ENCODE measurements around the gene ASIC4. TPM values are rescaled to one million over a fixed set of nuclear protein-coding genes. Genes with fewer than 3 reads are reported as not detected.

Gene ASIC4
- polyA plus RNA-seq, 1 experiment: 0.09 TPM

DNA sequence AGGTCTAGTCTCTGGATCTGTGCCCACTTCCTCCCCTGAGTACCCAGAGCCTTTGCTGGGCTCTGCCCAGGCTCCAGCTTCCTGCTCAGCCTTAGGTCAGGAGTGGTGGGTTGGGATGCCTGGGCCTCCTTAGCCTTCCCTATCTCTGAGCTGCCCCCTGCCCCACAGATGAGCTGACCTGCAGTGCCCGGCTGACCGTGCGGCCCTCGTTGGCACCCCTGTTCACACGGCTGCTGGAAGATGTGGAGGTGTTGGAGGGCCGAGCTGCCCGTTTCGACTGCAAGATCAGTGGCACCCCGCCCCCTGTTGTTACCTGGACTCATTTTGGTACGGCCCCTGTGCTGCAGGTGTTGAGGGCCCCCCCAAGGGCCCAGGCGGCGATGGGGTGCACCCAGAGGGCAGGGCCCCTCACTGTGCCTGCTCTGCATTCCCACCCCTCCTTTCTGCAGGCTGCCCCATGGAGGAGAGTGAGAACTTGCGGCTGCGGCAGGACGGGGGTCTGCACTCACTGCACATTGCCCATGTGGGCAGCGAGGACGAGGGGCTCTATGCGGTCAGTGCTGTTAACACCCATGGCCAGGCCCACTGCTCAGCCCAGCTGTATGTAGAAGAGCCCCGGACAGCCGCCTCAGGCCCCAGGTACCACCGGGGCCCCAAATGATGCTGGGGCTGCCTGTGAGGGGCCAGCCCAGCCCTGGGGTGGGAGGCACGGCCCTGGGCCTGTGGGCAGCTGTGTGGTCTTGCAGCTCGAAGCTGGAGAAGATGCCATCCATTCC, 45.7 kb upstream of the ASIC4 start:
- TF ChIP-seq CTCF (IDR thresholded peaks at IDR 0.05; ENCODE audit: insufficient read depth, low read depth, low read length): no peak
- Histone ChIP-seq H3K36me3 (ENCODE audit: control insufficient read depth, insufficient read depth, low read length) (peaks cover 53% of the 10 kb centered on the region), H3K27me3 (ENCODE audit: control insufficient read depth, insufficient read depth, low read length) (no peaks in the 10 kb centered on the region), H3K4me3 (ENCODE audit: low read depth, low read length) (no peak overlapping the region)
- DNase-seq (ENCODE audit: low read depth): no peak
- POLR2A ChIA-PET: interaction anchor here (0.6 kb wide), 1 partner anchor 30 kb away, joined by 4 read pairs; the partner anchor contains the start of gene GMPPA
- CTCF ChIA-PET: interaction anchor here (0.6 to 3.0 kb wide), 9 partner anchors 9 to 1788 kb away, joined by 3 to 17 read pairs (median 6); partner anchors contain the start of gene GMPPA

DNA sequence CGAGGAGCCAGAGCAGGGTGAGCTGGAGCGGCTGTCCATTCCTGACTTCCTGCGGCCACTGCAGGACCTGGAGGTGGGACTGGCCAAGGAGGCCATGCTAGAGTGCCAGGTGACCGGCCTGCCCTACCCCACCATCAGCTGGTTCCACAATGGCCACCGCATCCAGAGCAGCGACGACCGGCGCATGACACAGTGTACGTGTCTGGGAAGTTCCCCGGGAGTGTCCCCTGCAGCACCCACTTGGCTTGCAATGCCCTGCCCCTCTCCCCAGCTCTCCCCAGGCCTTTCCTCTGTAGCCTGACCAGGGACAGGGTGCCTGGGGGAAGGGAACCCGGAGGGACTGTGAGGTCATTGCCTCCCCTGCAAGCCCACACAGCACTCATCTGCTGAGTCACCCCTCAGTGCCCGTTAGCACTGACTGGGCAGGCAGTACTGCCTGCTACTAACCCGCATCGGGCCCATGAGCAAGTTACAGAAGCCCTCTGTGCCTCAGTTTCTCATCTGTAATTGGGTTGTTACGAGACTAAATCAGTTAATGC, 45.0 kb upstream of the ASIC4 start:
- Histone ChIP-seq H3K27me3 (ENCODE audit: control insufficient read depth, insufficient read depth, low read length) (no peaks in the 10 kb centered on the region), H3K4me3 (ENCODE audit: low read depth, low read length) (no peak overlapping the region), H3K36me3 (ENCODE audit: control insufficient read depth, insufficient read depth, low read length) (peaks cover 52% of the 10 kb centered on the region)
- POLR2A ChIA-PET: interaction anchor here (0.6 kb wide), 1 partner anchor 29 kb away, joined by 4 read pairs; the partner anchor contains the start of gene GMPPA
- TF ChIP-seq CTCF (IDR thresholded peaks at IDR 0.05; ENCODE audit: insufficient read depth, low read depth, low read length): no peak
- CTCF ChIA-PET: interaction anchor here (1.0 to 3.0 kb wide), 4 partner anchors 10 to 67 kb away, joined by 3 to 17 read pairs (median 4); a partner anchor contains a TSS
- no peak for DNase-seq (ENCODE audit: low read depth)

DNA sequence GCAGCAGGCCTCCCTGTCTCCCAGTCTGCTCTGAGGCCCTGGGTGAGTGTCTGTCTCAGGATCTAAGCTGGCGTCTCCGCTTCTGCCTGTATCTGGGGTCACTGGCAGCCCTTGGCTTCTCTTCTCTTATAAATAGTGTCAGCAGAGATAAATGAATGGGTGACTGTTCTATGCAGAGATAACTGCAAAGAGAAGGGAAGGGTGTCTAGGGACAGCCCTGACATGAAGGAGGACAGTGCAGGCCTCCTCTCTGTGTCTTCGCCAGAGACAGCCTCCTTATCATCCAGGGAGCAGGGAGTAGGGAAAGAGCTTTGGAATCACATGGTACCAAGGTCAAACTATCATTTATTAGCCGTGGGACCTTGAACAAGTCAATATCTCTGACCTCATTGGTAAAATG, 43.9 kb upstream of the ASIC4 start:
- TF ChIP-seq CTCF (IDR thresholded peaks at IDR 0.05; ENCODE audit: insufficient read depth, low read depth, low read length): no peak
- H3K27me3 ChIP-seq (ENCODE audit: control insufficient read depth, insufficient read depth, low read length): no peaks in the 10 kb centered on the region
- H3K4me3 ChIP-seq (ENCODE audit: low read depth, low read length): no peak overlapping the region
- ChIA-PET POLR2A (no interaction called here), CTCF (interaction anchor here (1.5 to 2.0 kb wide), 3 partner anchors 10 to 25 kb away, joined by 3 to 8 read pairs (median 6); a partner anchor contains a TSS)
- H3K36me3 ChIP-seq (ENCODE audit: control insufficient read depth, insufficient read depth, low read length): peaks cover 43% of the 10 kb centered on the region
- no peak for DNase-seq (ENCODE audit: low read depth)

DNA sequence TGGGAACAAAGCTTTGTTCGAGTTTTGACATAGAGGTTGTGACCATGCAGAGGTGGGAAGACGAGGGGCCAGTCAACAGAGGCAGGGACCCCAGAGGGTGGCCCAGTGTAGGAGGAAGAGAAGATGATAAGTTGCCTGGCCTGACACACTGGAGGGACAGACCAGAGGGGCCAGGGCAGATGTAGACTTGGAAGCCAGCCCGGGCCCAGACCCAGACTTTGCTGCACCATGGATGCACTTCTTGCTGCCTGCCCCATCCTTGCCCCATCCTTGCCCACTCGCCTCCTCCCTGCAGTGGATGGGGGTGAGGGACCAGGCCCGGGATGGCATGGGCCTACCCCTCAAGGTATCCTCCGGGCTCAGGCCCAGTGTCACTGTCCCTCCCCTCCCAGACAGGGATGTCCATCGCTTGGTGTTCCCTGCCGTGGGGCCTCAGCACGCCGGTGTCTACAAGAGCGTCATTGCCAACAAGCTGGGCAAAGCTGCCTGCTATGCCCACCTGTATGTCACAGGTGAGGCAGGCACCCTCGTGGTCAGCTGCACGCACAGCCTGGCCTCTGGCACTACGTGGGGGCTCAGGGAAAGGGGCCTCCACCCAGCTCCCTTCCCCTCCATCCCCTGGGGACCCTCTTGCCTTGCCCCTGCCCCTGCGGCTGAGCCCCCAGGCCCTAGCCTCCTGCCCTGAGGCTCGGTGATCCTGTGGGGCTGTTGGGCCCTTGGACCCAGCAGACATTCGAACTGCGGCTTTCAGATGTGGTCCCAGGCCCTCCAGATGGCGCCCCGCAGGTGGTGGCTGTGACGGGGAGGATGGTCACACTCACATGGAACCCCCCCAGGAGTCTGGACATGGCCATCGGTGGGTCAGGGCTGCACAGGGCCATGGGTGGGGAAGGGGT, 42.6 kb upstream of the ASIC4 start:
- no peaks in the 10 kb centered on the region for H3K27me3 ChIP-seq (ENCODE audit: control insufficient read depth, insufficient read depth, low read length)
- POLR2A ChIA-PET: no interaction called here
- peaks cover 34% of the 10 kb centered on the region for H3K36me3 ChIP-seq (ENCODE audit: control insufficient read depth, insufficient read depth, low read length)
- H3K4me3 ChIP-seq (ENCODE audit: low read depth, low read length): no peak overlapping the region
- DNase-seq (ENCODE audit: low read depth): no peak
- TF ChIP-seq CTCF (IDR thresholded peaks at IDR 0.05; ENCODE audit: insufficient read depth, low read depth, low read length): no peak
- CTCF ChIA-PET: interaction anchor here (0.9 to 2.0 kb wide), 4 partner anchors 12 to 58 kb away, joined by 4 to 12 read pairs (median 6); no protein-coding TSS in a partner anchor

Data from BJ (cell line).